ENCODE data around the gene FAM110A.
"Not testable (repeated sequence)": the region's sequence is repeated elsewhere in the genome, so short reads cannot be mapped to it uniquely, and the experiment has no call there.

Gene FAM110A

GRCh38 chr20:824490-824889 is 9.0 kb upstream of the FAM110A start:
- DNase-seq = no peak

GRCh38 chr20:824916-825315 is 8.6 kb upstream of the FAM110A start:
- DNase-seq = no peak

GRCh38 chr20:825710-826421 is 7.6 kb upstream of the FAM110A start:
- no peak for DNase-seq

GRCh38 chr20:826695-827323 is 6.7 kb upstream of the FAM110A start:
- no peak for DNase-seq

- DNase-seq = not testable (repeated sequence)
These were observed 5.5 kb upstream of the FAM110A start for GRCh38 chr20:827981-828380.

GRCh38 chr20:828987-829386 is 4.5 kb upstream of the FAM110A start:
- DNase-seq = no peak

- DNase-seq = no peak
These were observed 4.0 kb upstream of the FAM110A start for GRCh38 chr20:829551-829950.

- DNase-seq = no peak
These were observed 3.4 kb upstream of the FAM110A start for GRCh38 chr20:830011-830521.

GRCh38 chr20:831251-831650 is 2.3 kb upstream of the FAM110A start:
- DNase-seq = no peak

- no peak for DNase-seq
These were observed 1.6 kb upstream of the FAM110A start for GRCh38 chr20:831956-832355.

GRCh38 chr20:833121-833449 is 430 bp upstream of the FAM110A start:
- DNase-seq = no peak

- DNase-seq = no peak
These were observed 734 bp downstream of the FAM110A start for GRCh38 chr20:834151-834746.

- DNase-seq = no peak
These were observed 2.1 kb downstream of the FAM110A start for GRCh38 chr20:835608-836045.

GRCh38 chr20:836190-836589 is 2.7 kb downstream of the FAM110A start:
- DNase-seq = no peak

GRCh38 chr20:839015-839414 is 5.5 kb downstream of the FAM110A start:
- DNase-seq = no peak

GRCh38 chr20:839626-840025 is 6.1 kb downstream of the FAM110A start:
- no peak for DNase-seq

- no peak for DNase-seq
These were observed 7.0 kb downstream of the FAM110A start for GRCh38 chr20:840503-840857.

GRCh38 chr20:840858-841567 is 7.5 kb downstream of the FAM110A start:
- DNase-seq = no peak

- DNase-seq = no peak
These were observed 8.3 kb downstream of the FAM110A start for GRCh38 chr20:841568-842546.

GRCh38 chr20:842547-842940 is 9.0 kb downstream of the FAM110A start:
- DNase-seq = no peak

- no peak for DNase-seq
These were observed 10.4 kb downstream of the FAM110A start for GRCh38 chr20:843912-844311.

GRCh38 chr20:844473-845225 is 11.1 kb downstream of the FAM110A start:
- DNase-seq = peak; percentile 94

Data from CD4-positive, alpha-beta T cell treated with Interleukin-21 for 1 hour (primary cell).